ENCODE results near the gene HIC1. TPM values are rescaled to one million over a fixed set of nuclear protein-coding genes. Genes with fewer than 3 reads are reported as not detected.

HIC1 gene
- total and polyA plus RNA-seq, 2 of the 4 experiments (the other 2 are of a cell fraction): 10.4 to 23.0 TPM

DNA sequence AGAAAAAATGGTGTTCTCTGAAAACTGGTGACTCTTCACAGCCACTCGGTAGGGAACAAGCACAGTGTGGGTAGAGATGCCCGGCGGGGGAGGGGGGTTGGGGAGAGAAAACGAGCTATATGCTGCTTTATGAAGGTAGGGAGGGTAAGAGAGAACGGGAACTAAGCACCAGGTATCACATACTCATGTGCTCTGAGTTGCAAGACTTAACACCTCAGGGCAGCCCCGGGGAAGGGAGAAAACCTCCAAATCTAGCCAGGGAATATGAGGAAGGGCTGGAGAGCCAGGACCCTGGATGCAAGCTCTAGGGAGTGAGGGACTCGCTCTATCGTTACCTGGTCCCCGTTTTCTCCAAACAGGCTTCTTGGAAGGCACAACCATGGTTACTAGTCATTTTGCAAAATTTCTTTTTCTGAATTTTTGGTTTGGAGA is 35.3 kb downstream of the HIC1 start:
- H3K4me1 ChIP-seq (ENCODE audit: control insufficient read depth, insufficient read depth, low read length): peaks cover 23% of the 10 kb centered on the region
- no peaks in the 10 kb centered on the region for H3K9me3 ChIP-seq (ENCODE audit: control insufficient read depth, insufficient read depth, low read length)
- no peak for DNase-seq
- H3K79me1 ChIP-seq (ENCODE audit: low read depth in 1 of 2, low read length in 2 of 2): peaks cover 11 to 78% of the 10 kb centered on the region in 2 experiments; a peak in 3 of 4 replicates
- H2AFZ ChIP-seq (replicated peaks; ENCODE audit: low read length, poor library complexity): no peak overlapping the region
- H3K36me3 ChIP-seq (ENCODE audit: control insufficient read depth, insufficient read depth, low read length): peaks cover 3% of the 10 kb centered on the region; the same call in 1 of the 2 replicates
- in situ Hi-C loops (cut with MboI; ENCODE audit: low sequenced_read_pairs) (no loop called here), intact Hi-C loops (cut with micrococcal nuclease) (no loop called here), dilution Hi-C loops (cut with HindIII; ENCODE audit: low sequenced_read_pairs, unreplicated experiment) (no loop called here)
- H4K91ac ChIP-seq (ENCODE audit: insufficient read depth, low read depth, low read length): peak overlapping the region; percentile 60
- H2BK15ac ChIP-seq (ENCODE audit: low read depth, low read length): peak overlapping the region; percentile 72; the same call in 1 of the 3 replicates
- H3K4ac ChIP-seq (ENCODE audit: low read depth, low read length): peak overlapping the region; percentile 93
- WGBS, 2 experiments (ENCODE audit: extremely low coverage in 2 of 2, insufficient read length in 1 of 2): 71% methylated on average over 4 of the region's 9 CpGs; no CpG with 5 or more reads in 1 of the 2 experiments
- H2BK20ac ChIP-seq (ENCODE audit: low read depth, low read length): peak overlapping the region; percentile 82
- H3K14ac ChIP-seq (replicated peaks; ENCODE audit: low read depth, low read length): peak overlapping the region; percentile 95
- no peak overlapping the region for H2AK9ac ChIP-seq (replicated peaks; ENCODE audit: low read depth, low read length, poor library complexity)
- H3K9me1 ChIP-seq (ENCODE audit: insufficient read depth, low read length): peaks cover 40% of the 10 kb centered on the region
- H3K9ac ChIP-seq (ENCODE audit: low read depth, low read length): peak overlapping the region; percentile 12; the same call in 1 of the 2 replicates
- CTCF ChIA-PET: interaction anchor here (1.3 to 3.3 kb wide), 2 partner anchors 141 to 155 kb away, joined by 3 to 15 read pairs; no protein-coding TSS in a partner anchor
- ATAC-seq (ENCODE audit: low read depth): no peak
- H2BK120ac ChIP-seq (ENCODE audit: low read depth, low read length): peak overlapping the region; percentile 90
- peak overlapping the region; percentile 84 for H2AK5ac ChIP-seq (ENCODE audit: low read depth, low read length)
- peak overlapping the region; percentile 60 for H3K27ac ChIP-seq (ENCODE audit: insufficient read depth, low read length)
- H4K20me1 ChIP-seq (ENCODE audit: insufficient read depth, low read length): no peaks in the 10 kb centered on the region; the same call in 1 of the 2 replicates
- H3K23ac ChIP-seq (ENCODE audit: low read depth, low read length): peak overlapping the region; percentile 80; the same call in 1 of the 2 replicates
- no peaks in the 10 kb centered on the region for H3K27me3 ChIP-seq (ENCODE audit: control insufficient read depth, insufficient read depth, low read length)
- 0 out of 2 replicates have a peak overlapping the region, but pooled peaks have one; percentile 6 for H3K4me2 ChIP-seq (ENCODE audit: low read depth, low read length)
- peak overlapping the region; percentile 67; the same call in 1 of the 2 replicates for H3K18ac ChIP-seq (ENCODE audit: low read depth, low read length)
- POLR2A ChIA-PET (ENCODE audit: unreplicated experiment): no interaction called here
- H2BK5ac ChIP-seq (ENCODE audit: low read depth, low read length, poor library complexity, severe bottlenecking): peak overlapping the region; percentile 90
- 0 out of 2 replicates have a peak overlapping the region, but pooled peaks have one; percentile 12 for H3K56ac ChIP-seq (ENCODE audit: extremely low read depth, insufficient read depth, low read length)
- H4K5ac ChIP-seq (ENCODE audit: low read depth, low read length): peak overlapping the region; percentile 80
- no peak for TF ChIP-seq MAZ (IDR thresholded peaks at IDR 0.05; ENCODE audit: borderline replicate concordance, low read depth, low read length)
- TF ChIP-seq MAFK (IDR thresholded peaks at IDR 0.05; ENCODE audit: low read depth, low read length): no peak
- TF ChIP-seq CHD1 (IDR thresholded peaks at IDR 0.05; ENCODE audit: low read depth, low read length): no peak
- TF ChIP-seq SMC3 (IDR thresholded peaks at IDR 0.05; ENCODE audit: low read depth, low read length): no peak
- TF ChIP-seq RCOR1 (IDR thresholded peaks at IDR 0.05; ENCODE audit: insufficient replicate concordance, low read length): no peak
- no peak for TF ChIP-seq ELK1 (IDR thresholded peaks at IDR 0.05; ENCODE audit: borderline replicate concordance, low read depth, low read length)
- no peak for TF ChIP-seq CEBPB (IDR thresholded peaks at IDR 0.05; ENCODE audit: low read depth, low read length)
- no peak for TF ChIP-seq NFE2L2 (IDR thresholded peaks at IDR 0.05; ENCODE audit: low read depth, low read length)
- no peak for TF ChIP-seq MXI1 (IDR thresholded peaks at IDR 0.05; ENCODE audit: borderline replicate concordance, low read depth, low read length)
- TF ChIP-seq, protein P1, sequence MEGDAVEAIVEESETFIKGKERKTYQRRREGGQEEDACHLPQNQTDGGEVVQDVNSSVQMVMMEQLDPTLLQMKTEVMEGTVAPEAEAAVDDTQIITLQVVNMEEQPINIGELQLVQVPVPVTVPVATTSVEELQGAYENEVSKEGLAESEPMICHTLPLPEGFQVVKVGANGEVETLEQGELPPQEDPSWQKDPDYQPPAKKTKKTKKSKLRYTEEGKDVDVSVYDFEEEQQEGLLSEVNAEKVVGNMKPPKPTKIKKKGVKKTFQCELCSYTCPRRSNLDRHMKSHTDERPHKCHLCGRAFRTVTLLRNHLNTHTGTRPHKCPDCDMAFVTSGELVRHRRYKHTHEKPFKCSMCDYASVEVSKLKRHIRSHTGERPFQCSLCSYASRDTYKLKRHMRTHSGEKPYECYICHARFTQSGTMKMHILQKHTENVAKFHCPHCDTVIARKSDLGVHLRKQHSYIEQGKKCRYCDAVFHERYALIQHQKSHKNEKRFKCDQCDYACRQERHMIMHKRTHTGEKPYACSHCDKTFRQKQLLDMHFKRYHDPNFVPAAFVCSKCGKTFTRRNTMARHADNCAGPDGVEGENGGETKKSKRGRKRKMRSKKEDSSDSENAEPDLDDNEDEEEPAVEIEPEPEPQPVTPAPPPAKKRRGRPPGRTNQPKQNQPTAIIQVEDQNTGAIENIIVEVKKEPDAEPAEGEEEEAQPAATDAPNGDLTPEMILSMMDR (conservative IDR thresholded peaks at IDR 0.05; ENCODE audit: low read depth, low read length): no peak
- TF ChIP-seq BHLHE40 (IDR thresholded peaks at IDR 0.05; ENCODE audit: low read depth, low read length): no peak
- TF ChIP-seq FOS (IDR thresholded peaks at IDR 0.05; ENCODE audit: low read depth, low read length): no peak
- TF ChIP-seq RFX5 (IDR thresholded peaks at IDR 0.05; ENCODE audit: low read depth, low read length): no peak
- TF ChIP-seq POLR2A (IDR thresholded peaks at IDR 0.05; ENCODE audit: low read depth, low read length): no peak
- TF ChIP-seq, protein P2, sequence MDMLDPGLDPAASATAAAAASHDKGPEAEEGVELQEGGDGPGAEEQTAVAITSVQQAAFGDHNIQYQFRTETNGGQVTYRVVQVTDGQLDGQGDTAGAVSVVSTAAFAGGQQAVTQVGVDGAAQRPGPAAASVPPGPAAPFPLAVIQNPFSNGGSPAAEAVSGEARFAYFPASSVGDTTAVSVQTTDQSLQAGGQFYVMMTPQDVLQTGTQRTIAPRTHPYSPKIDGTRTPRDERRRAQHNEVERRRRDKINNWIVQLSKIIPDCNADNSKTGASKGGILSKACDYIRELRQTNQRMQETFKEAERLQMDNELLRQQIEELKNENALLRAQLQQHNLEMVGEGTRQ (IDR thresholded peaks at IDR 0.05; ENCODE audit: low read depth, low read length): no peak
- TF ChIP-seq RAD21 (IDR thresholded peaks at IDR 0.05; ENCODE audit: low read length): no peak
- peak overlapping the region; percentile 84 to 95; a peak in 3 of 4 replicates for H4K8ac ChIP-seq (ENCODE audit: low read depth in 2 of 2, low read length in 2 of 2)
- BruUV-seq (replicated peaks): no TSS peak
- no peak overlapping the region for H3K4me3 ChIP-seq (ENCODE audit: insufficient read depth, low read depth, low read length)
